Endothelial cell of umbilical vein (primary cell): ENCODE data around the gene HTR3D.

Source experiments
- CTCF ChIP-seq, 2 donors: IDR thresholded peaks; 1 replicate in 1 of 2; 2 replicates in 1 of 2; pipeline ENCODE4 v1.5.1; 2011; ENCODE audit warnings: low read length in 2 of 2, mild to moderate bottlenecking in 2 of 2, moderate library complexity in 2 of 2, control low read depth in 1 of 2, inconsistent platforms in 1 of 2, low read depth in 1 of 2; ENCODE audit not compliant: insufficient read depth in 1 of 2; ENCODE audit errors: extremely low read depth in 1 of 2
- EZH2 ChIP-seq: IDR thresholded peaks from 2 replicates; pipeline ENCODE4 v1.6.1; 2012; ENCODE audit warnings: borderline replicate concordance, low read depth, mild to moderate bottlenecking, moderate library complexity, low read length, inconsistent platforms; ENCODE audit not compliant: severe bottlenecking
- JUN ChIP-seq: IDR thresholded peaks from 2 replicates; pipeline ENCODE4 v1.6.1; 2011; ENCODE audit warnings: borderline replicate concordance, low read depth; ENCODE audit not compliant: insufficient read length, insufficient read depth
- POLR2A ChIP-seq: IDR thresholded peaks from 2 replicates; pipeline ENCODE4 v1.6.1; 2012; ENCODE audit warnings: low read depth, mild to moderate bottlenecking, control low read depth, low read length

DNA sequence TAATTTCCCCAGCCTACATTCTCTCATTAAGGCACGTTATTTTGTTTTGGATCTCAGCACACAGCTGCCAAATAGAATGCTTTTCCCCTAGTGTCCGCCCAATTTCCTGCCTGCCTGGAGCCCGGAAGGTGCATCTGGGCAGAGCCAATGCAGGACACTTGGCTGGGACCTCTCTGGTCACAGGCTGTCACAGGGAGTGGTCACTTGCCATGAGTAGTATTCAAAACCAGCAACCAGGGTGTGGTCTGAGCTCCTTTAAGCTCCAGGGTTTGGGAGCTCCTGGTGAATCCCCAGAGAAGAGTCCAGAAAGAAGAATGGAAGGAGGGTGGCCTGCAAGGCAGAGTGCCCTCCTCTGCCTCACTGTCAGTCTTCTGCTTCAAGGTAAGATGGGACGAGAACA lies 21.2 kb downstream of the HTR3D start, which contains the start of gene HTR3C:
- no peak for TF ChIP-seq EZH2
- no peak for TF ChIP-seq CTCF (IDR thresholded peaks at IDR 0.05; ENCODE audit: extremely low read depth in 1 of 2, insufficient read depth in 1 of 2, low read depth in 1 of 2, low read length in 2 of 2)
- TF ChIP-seq JUN, result no peak
- no peak for TF ChIP-seq POLR2A
